ENCODE results near the gene CIC. TPM values are rescaled to one million over a fixed set of nuclear protein-coding genes. Genes with fewer than 3 reads are reported as not detected.

Gene CIC
- total RNA-seq, 3 donors from 2014 or later (not counting 1 experiment from before 2014, with no cell fraction given) = 95.4 to 121 (median 108) TPM

- H3K9me3 Mint-ChIP-seq = no peaks in the 10 kb centered on the region
- no peak for TF ChIP-seq CTCF (IDR thresholded peaks at IDR 0.05)
- peak overlapping the region; percentile 96 for H3K27ac ChIP-seq (ENCODE audit: low read length)
- peak overlapping the region; percentile 44 for H3K4me3 ChIP-seq (ENCODE audit: low read length)
- peak overlapping the region; percentile 58 for H3K4me3 Mint-ChIP-seq
- intact Hi-C loops (cut with micrococcal nuclease) = no loop called here
- no peaks in the 10 kb centered on the region for H3K27me3 Mint-ChIP-seq (ENCODE audit: low read depth in 2 of 2)
- no peaks in the 10 kb centered on the region for H3K9me3 ChIP-seq (ENCODE audit: control insufficient read depth, insufficient read depth, low read length)
- peaks cover 29% of the 10 kb centered on the region for H3K36me3 ChIP-seq (ENCODE audit: control insufficient read depth, insufficient read depth, low read length)
- H3K4me1 Mint-ChIP-seq = peaks cover 11 to 14% of the 10 kb centered on the region in 2 donors
- H3K4me1 ChIP-seq (ENCODE audit: control insufficient read depth, insufficient read depth, low read length) = peaks cover 37% of the 10 kb centered on the region
- no peaks in the 10 kb centered on the region for H3K36me3 Mint-ChIP-seq
- no peaks in the 10 kb centered on the region for H3K27me3 ChIP-seq (ENCODE audit: control insufficient read depth, insufficient read depth, low read length)
- no peak overlapping the region for H3K27ac Mint-ChIP-seq
- ATAC-seq = no peak
- 62% methylated on average over 3 of the region's 3 CpGs for WGBS (ENCODE audit: insufficient coverage)
- DNase-seq = peak in 1 of 2 donors; percentile 16
Observed at GRCh38 chr19:42271045-42271419, 2.0 kb downstream of the CIC start.

GRCh38 chr19:42271861-42272534 is 2.9 kb downstream of the CIC start:
- Mint-ChIP-seq H3K27me3 (ENCODE audit: low read depth in 2 of 2) (no peaks in the 10 kb centered on the region), H3K4me3 (no peak overlapping the region), H3K27ac (no peak overlapping the region), H3K4me1 (peaks cover 16 to 19% of the 10 kb centered on the region in 2 donors), H3K36me3 (no peaks in the 10 kb centered on the region), H3K9me3 (no peaks in the 10 kb centered on the region)
- no peak overlapping the region for H3K27ac ChIP-seq (ENCODE audit: low read length)
- no peak overlapping the region for H3K4me3 ChIP-seq (ENCODE audit: low read length)
- no peak for ATAC-seq
- H3K27me3 ChIP-seq (ENCODE audit: control insufficient read depth, insufficient read depth, low read length) = no peaks in the 10 kb centered on the region
- 86% methylated on average over 35 of the region's 35 CpGs for WGBS (ENCODE audit: insufficient coverage)
- peaks cover 32% of the 10 kb centered on the region for H3K36me3 ChIP-seq (ENCODE audit: control insufficient read depth, insufficient read depth, low read length)
- H3K9me3 ChIP-seq (ENCODE audit: control insufficient read depth, insufficient read depth, low read length) = no peaks in the 10 kb centered on the region
- DNase-seq = peak in 1 of 2 donors; percentile 15
- TF ChIP-seq CTCF (IDR thresholded peaks at IDR 0.05) = no peak
- H3K4me1 ChIP-seq (ENCODE audit: control insufficient read depth, insufficient read depth, low read length) = peaks cover 45% of the 10 kb centered on the region
- intact Hi-C loops (cut with micrococcal nuclease) = no loop called here

- Mint-ChIP-seq H3K4me3 (no peak overlapping the region), H3K27ac (no peak overlapping the region), H3K9me3 (no peaks in the 10 kb centered on the region), H3K36me3 (no peaks in the 10 kb centered on the region), H3K27me3 (ENCODE audit: low read depth in 2 of 2) (no peaks in the 10 kb centered on the region), H3K4me1 (peaks cover 16 to 19% of the 10 kb centered on the region in 2 donors)
- Histone ChIP-seq H3K27me3 (ENCODE audit: control insufficient read depth, insufficient read depth, low read length) (no peaks in the 10 kb centered on the region), H3K9me3 (ENCODE audit: control insufficient read depth, insufficient read depth, low read length) (no peaks in the 10 kb centered on the region), H3K27ac (ENCODE audit: low read length) (no peak overlapping the region), H3K4me1 (ENCODE audit: control insufficient read depth, insufficient read depth, low read length) (peaks cover 45% of the 10 kb centered on the region), H3K4me3 (ENCODE audit: low read length) (no peak overlapping the region), H3K36me3 (ENCODE audit: control insufficient read depth, insufficient read depth, low read length) (peaks cover 32% of the 10 kb centered on the region)
- ATAC-seq (no peak), DNase-seq (peak in 1 of 2 donors; percentile 15)
- intact Hi-C loops (cut with micrococcal nuclease) = no loop called here
- no peak for TF ChIP-seq CTCF (IDR thresholded peaks at IDR 0.05)
- 88% methylated on average over 9 of the region's 9 CpGs for WGBS (ENCODE audit: insufficient coverage)
Observed at GRCh38 chr19:42272535-42272897, 3.5 kb downstream of the CIC start.

- DNase-seq (no peak), ATAC-seq (no peak)
- Histone ChIP-seq H3K27me3 (ENCODE audit: control insufficient read depth, insufficient read depth, low read length) (no peaks in the 10 kb centered on the region), H3K36me3 (ENCODE audit: control insufficient read depth, insufficient read depth, low read length) (peaks cover 32% of the 10 kb centered on the region), H3K4me1 (ENCODE audit: control insufficient read depth, insufficient read depth, low read length) (peaks cover 41% of the 10 kb centered on the region), H3K4me3 (ENCODE audit: low read length) (no peak overlapping the region), H3K9me3 (ENCODE audit: control insufficient read depth, insufficient read depth, low read length) (no peaks in the 10 kb centered on the region), H3K27ac (ENCODE audit: low read length) (no peak overlapping the region)
- Mint-ChIP-seq H3K36me3 (no peaks in the 10 kb centered on the region), H3K27ac (no peak overlapping the region), H3K4me1 (peaks cover 16 to 19% of the 10 kb centered on the region in 2 donors), H3K27me3 (ENCODE audit: low read depth in 2 of 2) (no peaks in the 10 kb centered on the region), H3K4me3 (no peak overlapping the region), H3K9me3 (no peaks in the 10 kb centered on the region)
- TF ChIP-seq CTCF (IDR thresholded peaks at IDR 0.05) = no peak
- 98% methylated on average over 23 of the region's 23 CpGs for WGBS (ENCODE audit: insufficient coverage)
- intact Hi-C loops (cut with micrococcal nuclease) = no loop called here
Observed at GRCh38 chr19:42272989-42273406, 3.9 kb downstream of the CIC start.
